ENCODE measurements around the gene TSPAN10. TPM values are rescaled to one million over a fixed set of nuclear protein-coding genes. Genes with fewer than 3 reads are reported as not detected.

The TSPAN10 gene
- total and polyA plus RNA-seq, 2 of the 8 experiments (the other 6 are each of a cell fraction or from before 2014, with no cell fraction given), result 0.99 to 1.1 TPM

DNA sequence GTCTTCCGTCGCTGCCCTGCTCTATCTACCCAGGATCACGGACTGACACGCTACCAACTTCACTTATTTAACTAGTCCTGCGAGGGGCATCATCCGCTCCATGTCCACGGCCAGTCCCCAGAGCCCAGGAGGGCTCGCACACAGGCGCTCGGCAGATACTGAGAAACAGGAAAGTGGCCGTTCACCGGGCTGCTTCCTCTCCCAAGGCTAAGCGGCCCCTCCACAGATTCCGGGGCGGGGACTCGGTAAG, 29.0 kb downstream of the TSPAN10 start:
- H3K9me3 ChIP-seq (ENCODE audit: insufficient read depth in 2 of 2, low read depth in 1 of 2, low read length in 1 of 2), result no peaks in the 10 kb centered on the region
- H2BK12ac ChIP-seq (ENCODE audit: low read depth, low read length), result 0 out of 2 replicates have a peak overlapping the region, but pooled peaks have one; percentile 6
- H3K27ac ChIP-seq (ENCODE audit: low read depth, low read length), result peak overlapping the region; percentile 41; the same call in 1 of the 2 replicates
- no peak overlapping the region for H2AFZ ChIP-seq (ENCODE audit: low read length)
- H3K36me3 ChIP-seq (ENCODE audit: control insufficient read depth in 2 of 4, insufficient read depth in 4 of 4, low read length in 3 of 4), result peaks cover 9 to 30% (median 21%) of the 10 kb centered on the region in 4 experiments; a peak in 7 of 8 replicates
- peak overlapping the region; percentile 92 for H4K8ac ChIP-seq (ENCODE audit: extremely low read depth, insufficient read depth, low read length)
- H3K14ac ChIP-seq (ENCODE audit: insufficient read length), result no peak overlapping the region
- peak overlapping the region; percentile 42 to 86 (median 82); a peak in 6 of 7 replicates for H3K9ac ChIP-seq (replicated peaks in 1 of 4; ENCODE audit: extremely low read depth in 1 of 4, low read depth in 3 of 4, low read length in 3 of 4)
- H4K91ac ChIP-seq (replicated peaks; ENCODE audit: insufficient read length, low read length), result peak overlapping the region; percentile 65
- peak overlapping the region; percentile 77 to 84 for H3K4me2 ChIP-seq (ENCODE audit: insufficient read depth in 1 of 2, low read depth in 2 of 2, low read length in 2 of 2)
- peaks cover 4% of the 10 kb centered on the region; the same call in 1 of the 2 replicates for H3K23me2 ChIP-seq (ENCODE audit: low read depth, low read length)
- H3K27me3 ChIP-seq (replicated peaks in 1 of 4; ENCODE audit: control insufficient read depth in 3 of 4, extremely low read depth in 1 of 4, insufficient read depth in 3 of 4, low read length in 3 of 4), result no peaks in the 10 kb centered on the region
- peaks cover 8% of the 10 kb centered on the region for H3K79me1 ChIP-seq (ENCODE audit: low read depth, low read length)
- ChIA-PET POLR2A (ENCODE audit: partially characterized antibody) (interaction anchor here (0.9 to 9.3 kb wide), 21 partner anchors 8 to 358 kb away, joined by 3 to 65 read pairs (median 3); partner anchors contain the start of genes ARL16, HGS, LRRC45 and MCRIP1), CTCF (ENCODE audit: partially characterized antibody) (interaction anchor here (0.6 to 1.3 kb wide), 2 partner anchors 9 to 174 kb away, joined by 3 to 5 read pairs; no protein-coding TSS in a partner anchor)
- peaks cover 3 to 11% (median 8%) of the 10 kb centered on the region in 4 experiments for H3K4me1 ChIP-seq (replicated peaks in 1 of 4; ENCODE audit: control insufficient read depth in 3 of 4, insufficient read depth in 4 of 4, low read length in 3 of 4)
- H3K23ac ChIP-seq (ENCODE audit: insufficient read length), result no peak overlapping the region
- no peak for DNase-seq (ENCODE audit: low read depth in 1 of 2, low spot score in 2 of 2)
- H3K18ac ChIP-seq (ENCODE audit: extremely low read depth, low read length), result peak overlapping the region; percentile 65; the same call in 1 of the 2 replicates
- H2AK5ac ChIP-seq (ENCODE audit: low read depth, low read length), result no peak overlapping the region
- peak overlapping the region; percentile 85; the same call in 1 of the 2 replicates for H2BK5ac ChIP-seq (ENCODE audit: low read depth, low read length)
- H2BK120ac ChIP-seq (replicated peaks; ENCODE audit: low read depth, low read length), result no peak overlapping the region
- TF ChIP-seq, protein P1, sequence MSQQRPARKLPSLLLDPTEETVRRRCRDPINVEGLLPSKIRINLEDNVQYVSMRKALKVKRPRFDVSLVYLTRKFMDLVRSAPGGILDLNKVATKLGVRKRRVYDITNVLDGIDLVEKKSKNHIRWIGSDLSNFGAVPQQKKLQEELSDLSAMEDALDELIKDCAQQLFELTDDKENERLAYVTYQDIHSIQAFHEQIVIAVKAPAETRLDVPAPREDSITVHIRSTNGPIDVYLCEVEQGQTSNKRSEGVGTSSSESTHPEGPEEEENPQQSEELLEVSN (IDR thresholded peaks at IDR 0.05), result no peak
- TF ChIP-seq BCL11A (IDR thresholded peaks at IDR 0.05; ENCODE audit: low read depth in 2 of 2, low read length in 2 of 2) (no peak), EP300 (IDR thresholded peaks at IDR 0.05; ENCODE audit: borderline replicate concordance in 1 of 2, low read depth in 2 of 2, low read length in 2 of 2) (no peak), BACH1 (IDR thresholded peaks at IDR 0.05; ENCODE audit: low read length) (no peak), ASH2L (IDR thresholded peaks at IDR 0.05; ENCODE audit: low read length) (no peak), SP1 (IDR thresholded peaks at IDR 0.05; ENCODE audit: low read depth, low read length) (no peak)
- peak overlapping the region; percentile 59 for H3K56ac ChIP-seq (replicated peaks; ENCODE audit: insufficient read length, low read depth, low read length)
- WGBS, 2 experiments (ENCODE audit: extremely low coverage in 1 of 2, insufficient coverage in 1 of 2, insufficient read length in 1 of 2, insufficient replicate concordance in 2 of 2, low coverage in 1 of 2, low lambda C conversion rate in 2 of 2, missing lambda C conversion rate in 1 of 2), result 9% methylated on average over 10 of the region's 16 CpGs; no CpG with 5 or more reads in 1 of the 2 experiments
- H4K20me1 ChIP-seq (replicated peaks in 1 of 2; ENCODE audit: control insufficient read depth in 1 of 2, insufficient read depth in 2 of 2, low read length in 2 of 2), result peaks cover 8% of the 10 kb centered on the region in 2 experiments
- H3K4ac ChIP-seq (replicated peaks; ENCODE audit: insufficient read length, low read depth, low read length), result peak overlapping the region; percentile 63
- H4K5ac ChIP-seq (ENCODE audit: insufficient read length, low read depth, low read length), result peak overlapping the region; percentile 38
- peak overlapping the region; percentile 62 to 95 (median 88) for H3K4me3 ChIP-seq (ENCODE audit: extremely low read depth in 1 of 4, insufficient read depth in 2 of 4, low read depth in 3 of 4, low read length in 4 of 4)
- H2BK15ac ChIP-seq (ENCODE audit: low read length), result no peak overlapping the region
- FAIRE-seq, result no peak
- H2BK20ac ChIP-seq (ENCODE audit: low read length), result no peak overlapping the region
- H3K79me2 ChIP-seq (ENCODE audit: control insufficient read depth in 1 of 2, insufficient read depth in 2 of 2, low read length in 2 of 2), result peaks cover 0 to 24% of the 10 kb centered on the region in 2 experiments; a peak in 2 of 4 replicates

All from H1 (cell line).